ENCODE measurements around the gene NFIB.
A peak's percentile ranks its signal among the peaks of the same experiment; 100 is the strongest.

NFIB gene

GRCh38 chr9:14209399-14210345 lies 104.3 kb downstream of the NFIB start:
- no peaks in the 10 kb centered on the region for H3K36me3 ChIP-seq (ENCODE audit: control insufficient read depth, insufficient read depth, low read length)
- H3K9ac ChIP-seq (ENCODE audit: low read length): no peak overlapping the region
- H3K4me3 ChIP-seq (ENCODE audit: low read length): no peak overlapping the region
- no peaks in the 10 kb centered on the region for H3K27me3 ChIP-seq (ENCODE audit: control insufficient read depth, insufficient read depth, low read length)
- H3K9me3 ChIP-seq (ENCODE audit: control insufficient read depth, low read length): no peaks in the 10 kb centered on the region
- H3K4me1 ChIP-seq (ENCODE audit: control insufficient read depth, insufficient read depth, low read length): peaks cover 38% of the 10 kb centered on the region

GRCh38 chr9:14207352-14207995 lies 106.5 kb downstream of the NFIB start:
- H3K27me3 ChIP-seq (ENCODE audit: control insufficient read depth, insufficient read depth, low read length): no peaks in the 10 kb centered on the region
- peaks cover 29% of the 10 kb centered on the region for H3K4me1 ChIP-seq (ENCODE audit: control insufficient read depth, insufficient read depth, low read length)
- H3K36me3 ChIP-seq (ENCODE audit: control insufficient read depth, insufficient read depth, low read length): no peaks in the 10 kb centered on the region
- H3K9me3 ChIP-seq (ENCODE audit: control insufficient read depth, low read length): no peaks in the 10 kb centered on the region
- no peak overlapping the region for H3K9ac ChIP-seq (ENCODE audit: low read length)
- H3K4me3 ChIP-seq (ENCODE audit: low read length): no peak overlapping the region

GRCh38 chr9:14205463-14205862 lies 108.5 kb downstream of the NFIB start:
- Histone ChIP-seq H3K4me3 (ENCODE audit: low read length) (no peak overlapping the region), H3K27me3 (ENCODE audit: control insufficient read depth, insufficient read depth, low read length) (no peaks in the 10 kb centered on the region), H3K9ac (ENCODE audit: low read length) (no peak overlapping the region), H3K36me3 (ENCODE audit: control insufficient read depth, insufficient read depth, low read length) (peaks cover 4% of the 10 kb centered on the region), H3K9me3 (ENCODE audit: control insufficient read depth, low read length) (no peaks in the 10 kb centered on the region), H3K4me1 (ENCODE audit: control insufficient read depth, insufficient read depth, low read length) (peaks cover 13% of the 10 kb centered on the region)

GRCh38 chr9:14203356-14204056 lies 110.4 kb downstream of the NFIB start:
- peaks cover 4% of the 10 kb centered on the region for H3K36me3 ChIP-seq (ENCODE audit: control insufficient read depth, insufficient read depth, low read length)
- peak overlapping the region; percentile 48 for H3K9ac ChIP-seq (ENCODE audit: low read length)
- no peaks in the 10 kb centered on the region for H3K9me3 ChIP-seq (ENCODE audit: control insufficient read depth, low read length)
- H3K4me3 ChIP-seq (ENCODE audit: low read length): no peak overlapping the region
- H3K4me1 ChIP-seq (ENCODE audit: control insufficient read depth, insufficient read depth, low read length): peaks cover 24% of the 10 kb centered on the region
- H3K27me3 ChIP-seq (ENCODE audit: control insufficient read depth, insufficient read depth, low read length): no peaks in the 10 kb centered on the region

GRCh38 chr9:14198841-14199455 lies 115.0 kb downstream of the NFIB start:
- no peaks in the 10 kb centered on the region for H3K9me3 ChIP-seq (ENCODE audit: control insufficient read depth, low read length)
- no peaks in the 10 kb centered on the region for H3K27me3 ChIP-seq (ENCODE audit: control insufficient read depth, insufficient read depth, low read length)
- peaks cover 4% of the 10 kb centered on the region for H3K36me3 ChIP-seq (ENCODE audit: control insufficient read depth, insufficient read depth, low read length)
- no peak overlapping the region for H3K9ac ChIP-seq (ENCODE audit: low read length)
- peaks cover 16% of the 10 kb centered on the region for H3K4me1 ChIP-seq (ENCODE audit: control insufficient read depth, insufficient read depth, low read length)
- no peak overlapping the region for H3K4me3 ChIP-seq (ENCODE audit: low read length)

- Histone ChIP-seq H3K27me3 (ENCODE audit: control insufficient read depth, insufficient read depth, low read length) (no peaks in the 10 kb centered on the region), H3K4me1 (ENCODE audit: control insufficient read depth, insufficient read depth, low read length) (peaks cover 16% of the 10 kb centered on the region), H3K9ac (ENCODE audit: low read length) (no peak overlapping the region), H3K4me3 (ENCODE audit: low read length) (no peak overlapping the region), H3K9me3 (ENCODE audit: control insufficient read depth, low read length) (no peaks in the 10 kb centered on the region), H3K36me3 (ENCODE audit: control insufficient read depth, insufficient read depth, low read length) (peaks cover 4% of the 10 kb centered on the region)
These were observed 115.7 kb downstream of the NFIB start for GRCh38 chr9:14198047-14198840.

- H3K4me3 ChIP-seq (ENCODE audit: low read length): no peak overlapping the region
- no peaks in the 10 kb centered on the region for H3K27me3 ChIP-seq (ENCODE audit: control insufficient read depth, insufficient read depth, low read length)
- peaks cover 4% of the 10 kb centered on the region for H3K36me3 ChIP-seq (ENCODE audit: control insufficient read depth, insufficient read depth, low read length)
- no peak overlapping the region for H3K9ac ChIP-seq (ENCODE audit: low read length)
- H3K9me3 ChIP-seq (ENCODE audit: control insufficient read depth, low read length): no peaks in the 10 kb centered on the region
- H3K4me1 ChIP-seq (ENCODE audit: control insufficient read depth, insufficient read depth, low read length): peaks cover 11% of the 10 kb centered on the region
These were observed 116.5 kb downstream of the NFIB start for GRCh38 chr9:14197325-14197858.

GRCh38 chr9:14193328-14193990 lies 120.5 kb downstream of the NFIB start:
- Histone ChIP-seq H3K9me3 (ENCODE audit: control insufficient read depth, low read length) (no peaks in the 10 kb centered on the region), H3K9ac (ENCODE audit: low read length) (no peak overlapping the region), H3K4me3 (ENCODE audit: low read length) (no peak overlapping the region), H3K4me1 (ENCODE audit: control insufficient read depth, insufficient read depth, low read length) (peaks cover 4% of the 10 kb centered on the region), H3K36me3 (ENCODE audit: control insufficient read depth, insufficient read depth, low read length) (no peaks in the 10 kb centered on the region), H3K27me3 (ENCODE audit: control insufficient read depth, insufficient read depth, low read length) (no peaks in the 10 kb centered on the region)

- no peaks in the 10 kb centered on the region for H3K27me3 ChIP-seq (ENCODE audit: control insufficient read depth, insufficient read depth, low read length)
- no peak overlapping the region for H3K4me3 ChIP-seq (ENCODE audit: low read length)
- no peak overlapping the region for H3K9ac ChIP-seq (ENCODE audit: low read length)
- no peaks in the 10 kb centered on the region for H3K9me3 ChIP-seq (ENCODE audit: control insufficient read depth, low read length)
- no peaks in the 10 kb centered on the region for H3K36me3 ChIP-seq (ENCODE audit: control insufficient read depth, insufficient read depth, low read length)
- peaks cover 4% of the 10 kb centered on the region for H3K4me1 ChIP-seq (ENCODE audit: control insufficient read depth, insufficient read depth, low read length)
These were observed 121.4 kb downstream of the NFIB start for GRCh38 chr9:14192556-14192955.

GRCh38 chr9:14191512-14191911 lies 122.4 kb downstream of the NFIB start:
- Histone ChIP-seq H3K9me3 (ENCODE audit: control insufficient read depth, low read length) (no peaks in the 10 kb centered on the region), H3K4me1 (ENCODE audit: control insufficient read depth, insufficient read depth, low read length) (peaks cover 11% of the 10 kb centered on the region), H3K4me3 (ENCODE audit: low read length) (no peak overlapping the region), H3K27me3 (ENCODE audit: control insufficient read depth, insufficient read depth, low read length) (no peaks in the 10 kb centered on the region), H3K9ac (ENCODE audit: low read length) (no peak overlapping the region), H3K36me3 (ENCODE audit: control insufficient read depth, insufficient read depth, low read length) (no peaks in the 10 kb centered on the region)

Data from mucosa of stomach (tissue), 1 donor.